Stimulated activated naive CD8-positive, alpha-beta T cell treated with anti-CD3 and anti-CD28 coated beads, Interleukin-15, Interleukin-2, amounts not matched to agents 100 ng/mL and 50 ng/mL, for 24 hours (primary cell): ENCODE results near the gene CCDC81.

Experiments
- H3K27ac Mint-ChIP-seq: one replicate; pipeline ENCODE4 v1.8.0; 2021; ENCODE audit warnings: mild to moderate bottlenecking, mixed read lengths
- H3K27me3 Mint-ChIP-seq: one replicate; pipeline ENCODE4 v1.8.0; 2021; ENCODE audit warnings: mixed read lengths
- H3K36me3 Mint-ChIP-seq: one replicate; pipeline ENCODE4 v1.8.0; 2021; ENCODE audit warnings: low read depth, mixed read lengths
- H3K4me1 Mint-ChIP-seq: one replicate; pipeline ENCODE4 v1.8.0; 2021; ENCODE audit warnings: low read depth, mixed read lengths
- H3K4me3 Mint-ChIP-seq: one replicate; pipeline ENCODE4 v1.8.0; 2021; ENCODE audit warnings: mild to moderate bottlenecking, mixed read lengths
- H3K9me3 Mint-ChIP-seq: one replicate; pipeline ENCODE4 v1.8.0; 2021; ENCODE audit warnings: mixed read lengths

CCDC81 gene

DNA sequence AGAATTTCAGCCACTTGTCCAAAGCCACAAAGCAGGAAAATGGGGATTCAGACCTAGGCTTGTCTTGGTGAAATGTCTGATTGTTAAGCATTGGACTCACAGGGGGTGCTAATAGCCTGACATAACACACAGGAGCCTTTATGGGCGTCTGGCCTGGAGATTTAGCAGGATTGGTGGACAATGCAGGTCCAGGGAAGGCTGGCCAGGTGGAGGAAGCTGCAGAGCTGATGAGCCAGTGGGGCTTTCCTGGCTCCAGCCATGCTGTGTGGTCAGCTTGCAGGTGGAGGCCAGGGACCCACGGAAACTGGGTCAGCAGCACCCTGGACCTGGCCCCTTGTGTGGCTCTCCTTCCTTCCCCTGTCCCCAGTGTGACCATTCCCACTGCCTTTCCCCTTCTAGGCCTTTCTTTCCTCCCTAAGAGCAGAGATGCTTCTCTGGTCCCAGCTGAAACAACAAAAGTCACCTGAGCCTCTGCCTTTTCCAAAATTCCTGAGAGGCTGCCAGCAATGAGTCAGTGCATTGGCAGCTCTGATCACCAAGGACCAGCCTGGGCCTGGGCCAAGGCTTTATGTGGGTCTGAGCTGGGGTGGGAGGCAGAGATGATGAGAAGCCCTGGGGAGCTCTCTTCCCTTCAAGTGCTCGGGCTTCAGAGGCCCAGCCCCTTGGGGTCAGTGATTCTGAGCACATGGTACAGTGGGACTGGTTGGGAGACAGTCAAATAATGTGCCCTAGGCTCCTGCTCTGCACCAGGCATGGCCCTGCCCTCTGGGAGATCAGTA is 85.2 kb downstream of the CCDC81 start:
- Mint-ChIP-seq H3K36me3 (no peaks in the 10 kb centered on the region), H3K27me3 (no peaks in the 10 kb centered on the region), H3K27ac (no peak overlapping the region), H3K4me1 (peaks cover 22% of the 10 kb centered on the region), H3K4me3 (no peak overlapping the region), H3K9me3 (no peaks in the 10 kb centered on the region)

GRCh38 chr11:86460461-86461385 is 86.0 kb downstream of the CCDC81 start:
- Mint-ChIP-seq H3K4me3 (no peak overlapping the region), H3K36me3 (no peaks in the 10 kb centered on the region), H3K27me3 (no peaks in the 10 kb centered on the region), H3K9me3 (no peaks in the 10 kb centered on the region), H3K27ac (no peak overlapping the region), H3K4me1 (peaks cover 18% of the 10 kb centered on the region)

DNA sequence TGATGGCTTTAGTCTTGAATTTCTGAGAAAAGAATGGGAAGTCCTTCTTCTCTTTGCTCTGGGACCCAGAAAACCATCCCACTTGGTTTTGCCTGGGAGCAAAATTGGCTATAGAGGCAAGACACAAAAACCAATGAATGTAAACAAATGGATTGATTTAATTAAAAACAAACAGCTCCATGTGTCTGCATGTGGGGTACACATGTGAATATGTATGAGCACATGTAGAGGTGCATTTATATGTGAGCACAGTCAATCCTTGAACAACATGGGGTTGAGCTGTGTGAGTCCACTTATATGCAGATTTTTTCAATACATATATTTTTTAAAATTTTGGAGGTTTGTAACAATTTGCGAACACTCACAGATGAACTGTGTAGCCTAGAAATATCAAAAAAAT is 87.2 kb downstream of the CCDC81 start:
- Mint-ChIP-seq H3K36me3 (no peaks in the 10 kb centered on the region), H3K4me1 (peaks cover 10% of the 10 kb centered on the region), H3K27me3 (no peaks in the 10 kb centered on the region), H3K4me3 (no peak overlapping the region), H3K27ac (no peak overlapping the region), H3K9me3 (no peaks in the 10 kb centered on the region)

DNA sequence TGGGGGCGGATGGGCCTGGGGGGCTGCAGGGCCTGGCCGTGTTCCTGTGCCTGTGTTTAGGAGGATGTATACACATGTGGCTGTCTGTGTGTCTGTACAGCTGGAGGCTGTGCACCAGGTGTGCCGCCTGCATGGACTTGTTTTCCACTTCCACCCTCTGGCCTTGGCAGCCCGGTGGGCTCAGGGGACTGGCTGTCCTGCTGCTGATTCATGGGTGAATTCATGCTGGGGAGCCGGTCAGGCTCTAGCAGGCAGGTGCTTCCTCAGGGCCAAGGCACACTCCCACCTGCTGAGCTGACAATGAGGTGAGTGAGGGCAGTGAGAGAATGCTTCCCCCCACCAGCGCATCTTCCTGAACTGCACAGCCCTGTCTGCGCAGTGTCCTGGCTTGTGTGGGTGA is 88.4 kb downstream of the CCDC81 start:
- no peaks in the 10 kb centered on the region for H3K9me3 Mint-ChIP-seq
- no peak overlapping the region for H3K4me3 Mint-ChIP-seq
- H3K4me1 Mint-ChIP-seq: peaks cover 10% of the 10 kb centered on the region
- no peaks in the 10 kb centered on the region for H3K27me3 Mint-ChIP-seq
- no peak overlapping the region for H3K27ac Mint-ChIP-seq
- no peaks in the 10 kb centered on the region for H3K36me3 Mint-ChIP-seq

GRCh38 chr11:86463955-86464354 is 89.3 kb downstream of the CCDC81 start:
- H3K4me3 Mint-ChIP-seq: no peak overlapping the region
- no peaks in the 10 kb centered on the region for H3K27me3 Mint-ChIP-seq
- H3K36me3 Mint-ChIP-seq: no peaks in the 10 kb centered on the region
- no peak overlapping the region for H3K27ac Mint-ChIP-seq
- peaks cover 10% of the 10 kb centered on the region for H3K4me1 Mint-ChIP-seq
- H3K9me3 Mint-ChIP-seq: no peaks in the 10 kb centered on the region

DNA sequence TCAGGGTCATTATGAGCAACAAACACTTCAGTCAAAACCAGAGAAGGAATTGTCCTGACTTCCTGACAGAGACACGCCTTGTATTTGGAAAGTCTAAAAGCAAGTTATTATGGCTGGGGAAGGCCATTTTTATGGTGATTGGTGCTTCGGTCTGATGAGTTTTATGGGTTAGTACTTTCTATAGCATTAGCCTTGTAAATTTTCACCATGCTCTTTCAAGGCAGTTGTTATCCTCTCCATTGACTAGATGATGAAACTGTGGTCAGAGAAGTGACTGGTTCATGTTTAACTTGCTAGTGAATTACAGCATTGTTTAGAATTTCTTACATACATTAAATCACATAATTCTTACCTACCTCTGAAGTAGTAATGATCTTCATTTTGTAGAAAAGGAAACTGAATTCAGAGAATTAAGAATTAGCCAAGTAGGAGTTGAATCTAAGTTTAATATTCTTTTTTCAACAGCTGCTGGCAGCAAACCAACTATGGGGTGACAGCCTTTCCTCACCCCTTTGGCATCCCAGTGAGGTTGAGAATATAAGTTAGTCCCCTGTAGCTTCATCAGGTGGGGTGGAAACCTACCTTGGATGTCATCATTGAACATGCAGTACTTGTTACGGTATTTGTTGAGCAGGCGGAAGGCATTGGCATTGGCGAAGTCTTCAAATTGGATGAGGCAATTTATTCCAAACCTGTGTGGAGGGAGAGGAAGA is 90.0 kb downstream of the CCDC81 start:
- Mint-ChIP-seq H3K36me3 (no peaks in the 10 kb centered on the region), H3K27me3 (no peaks in the 10 kb centered on the region), H3K4me3 (no peak overlapping the region), H3K9me3 (no peaks in the 10 kb centered on the region), H3K4me1 (peaks cover 10% of the 10 kb centered on the region), H3K27ac (no peak overlapping the region)

GRCh38 chr11:86468169-86468568 is 93.5 kb downstream of the CCDC81 start:
- Mint-ChIP-seq H3K36me3 (no peaks in the 10 kb centered on the region), H3K4me1 (peaks cover 10% of the 10 kb centered on the region), H3K27me3 (no peaks in the 10 kb centered on the region), H3K9me3 (no peaks in the 10 kb centered on the region), H3K27ac (no peak overlapping the region), H3K4me3 (no peak overlapping the region)

- Mint-ChIP-seq H3K4me1 (peaks cover 10% of the 10 kb centered on the region), H3K27me3 (no peaks in the 10 kb centered on the region), H3K9me3 (no peaks in the 10 kb centered on the region), H3K27ac (no peak overlapping the region), H3K36me3 (no peaks in the 10 kb centered on the region), H3K4me3 (no peak overlapping the region)
These were observed 95.1 kb downstream of the CCDC81 start for GRCh38 chr11:86469491-86470388.
